ENCODE data around the gene USP6NL. TPM values are rescaled to one million over a fixed set of nuclear protein-coding genes. Genes with fewer than 3 reads are reported as not detected.

Gene USP6NL
- polyA plus RNA-seq, 3 donors = 5.5 to 7.7 (median 6.7) TPM

DNA sequence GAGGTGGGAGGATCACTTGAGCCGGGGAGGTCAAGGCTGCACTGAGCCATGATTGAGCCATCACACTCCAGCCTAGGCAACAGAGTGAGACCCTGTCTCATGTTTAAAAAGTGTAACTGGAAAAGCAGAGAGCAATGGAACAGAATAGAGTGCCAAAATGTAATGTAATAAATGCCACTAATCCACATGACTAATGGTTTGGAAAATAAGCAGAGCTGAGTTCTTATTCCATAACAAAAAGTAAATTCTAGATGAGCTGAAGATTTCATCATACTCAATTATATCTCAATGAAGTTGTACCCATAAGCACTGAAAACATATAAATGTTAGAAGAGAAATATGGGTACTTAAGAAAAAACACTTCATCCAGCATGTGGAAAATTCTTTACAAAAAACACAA is 132.6 kb downstream of the USP6NL start:
- Histone ChIP-seq H3K9ac (ENCODE audit: insufficient read depth, low read length, poor library complexity, severe bottlenecking) (no peak overlapping the region), H3K27me3 (ENCODE audit: control insufficient read depth in 2 of 2, insufficient read depth in 2 of 2, low read length in 2 of 2) (no peaks in the 10 kb centered on the region), H3K36me3 (replicated peaks in 1 of 2; ENCODE audit: control insufficient read depth in 1 of 2, insufficient read depth in 2 of 2, low read length in 2 of 2) (peaks cover 3 to 32% of the 10 kb centered on the region in 2 donors), H3K79me2 (ENCODE audit: insufficient read depth, low read length) (no peaks in the 10 kb centered on the region), H3K4me2 (replicated peaks; ENCODE audit: extremely low read depth, low read length, poor library complexity, severe bottlenecking) (no peak overlapping the region), H4K20me1 (ENCODE audit: insufficient read depth, low read length) (no peaks in the 10 kb centered on the region), H3K27ac (ENCODE audit: low read depth in 1 of 2, low read length in 2 of 2) (no peak overlapping the region), H3K9me3 (replicated peaks in 1 of 2; ENCODE audit: control insufficient read depth in 1 of 2, insufficient read depth in 1 of 2, low read length in 2 of 2) (no peaks in the 10 kb centered on the region), H3K4me3 (replicated peaks in 1 of 3; ENCODE audit: low read depth in 2 of 3, low read length in 3 of 3) (no peak overlapping the region), H2AFZ (ENCODE audit: insufficient read depth, low read depth, low read length, poor library complexity, severe bottlenecking) (no peak overlapping the region), H3K4me1 (ENCODE audit: control insufficient read depth in 1 of 2, insufficient read depth in 2 of 2, low read length in 2 of 2) (peaks cover 6 to 8% of the 10 kb centered on the region in 2 donors)
- TF ChIP-seq, protein P1, sequence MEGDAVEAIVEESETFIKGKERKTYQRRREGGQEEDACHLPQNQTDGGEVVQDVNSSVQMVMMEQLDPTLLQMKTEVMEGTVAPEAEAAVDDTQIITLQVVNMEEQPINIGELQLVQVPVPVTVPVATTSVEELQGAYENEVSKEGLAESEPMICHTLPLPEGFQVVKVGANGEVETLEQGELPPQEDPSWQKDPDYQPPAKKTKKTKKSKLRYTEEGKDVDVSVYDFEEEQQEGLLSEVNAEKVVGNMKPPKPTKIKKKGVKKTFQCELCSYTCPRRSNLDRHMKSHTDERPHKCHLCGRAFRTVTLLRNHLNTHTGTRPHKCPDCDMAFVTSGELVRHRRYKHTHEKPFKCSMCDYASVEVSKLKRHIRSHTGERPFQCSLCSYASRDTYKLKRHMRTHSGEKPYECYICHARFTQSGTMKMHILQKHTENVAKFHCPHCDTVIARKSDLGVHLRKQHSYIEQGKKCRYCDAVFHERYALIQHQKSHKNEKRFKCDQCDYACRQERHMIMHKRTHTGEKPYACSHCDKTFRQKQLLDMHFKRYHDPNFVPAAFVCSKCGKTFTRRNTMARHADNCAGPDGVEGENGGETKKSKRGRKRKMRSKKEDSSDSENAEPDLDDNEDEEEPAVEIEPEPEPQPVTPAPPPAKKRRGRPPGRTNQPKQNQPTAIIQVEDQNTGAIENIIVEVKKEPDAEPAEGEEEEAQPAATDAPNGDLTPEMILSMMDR (IDR thresholded peaks at IDR 0.05) = no peak
- intact Hi-C loops (cut with micrococcal nuclease) = no loop called here
- no peak overlapping the region for H3K4me3 Mint-ChIP-seq
- peaks cover 15% of the 10 kb centered on the region for H3K4me1 Mint-ChIP-seq
- H3K36me3 Mint-ChIP-seq = peaks cover 32 to 34% of the 10 kb centered on the region in 2 donors
- no CpG with 5 or more reads among the region's 1 CpG for WGBS (ENCODE audit: insufficient coverage)
- H3K9me3 Mint-ChIP-seq = no peaks in the 10 kb centered on the region
- peak overlapping the region in 1 of 7 donors; percentile 45 for H3K27ac Mint-ChIP-seq
- no peaks in the 10 kb centered on the region for H3K27me3 Mint-ChIP-seq (ENCODE audit: low read depth in 3 of 3)
- no peak for DNase-seq

DNA sequence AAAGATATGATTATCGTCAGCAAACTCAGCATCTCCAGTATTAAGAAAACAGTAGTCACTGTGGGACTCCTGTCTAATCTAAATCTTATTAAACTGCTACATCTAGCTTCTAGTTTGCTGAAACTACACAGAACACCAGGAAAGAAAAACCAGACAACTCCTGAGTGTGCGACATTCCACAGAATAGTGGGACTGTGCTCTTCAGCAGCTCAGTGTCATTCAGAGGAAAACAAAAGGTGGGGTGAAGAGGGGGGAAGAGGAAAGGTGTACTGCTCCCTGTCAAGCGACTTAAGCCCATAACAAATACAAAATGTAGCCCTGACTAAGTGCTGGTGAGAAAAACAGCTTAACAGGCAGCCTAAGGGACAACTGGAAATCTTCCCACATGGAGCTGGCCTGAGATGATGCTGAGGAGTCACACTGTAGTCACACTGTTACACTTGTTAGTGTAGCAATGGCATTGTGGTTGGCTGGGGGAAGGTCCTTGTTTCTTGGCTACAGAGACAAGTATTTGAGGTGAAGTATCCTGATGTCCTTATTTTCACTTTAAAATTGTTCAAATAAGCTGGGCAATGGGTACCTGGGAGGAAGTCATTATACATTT is 135.5 kb downstream of the USP6NL start:
- H2AFZ ChIP-seq (ENCODE audit: insufficient read depth, low read depth, low read length, poor library complexity, severe bottlenecking) = no peak overlapping the region
- H3K27ac ChIP-seq (ENCODE audit: low read depth in 1 of 2, low read length in 2 of 2) = no peak overlapping the region
- TF ChIP-seq, protein P1 (IDR thresholded peaks at IDR 0.05) = no peak
- no peaks in the 10 kb centered on the region for H4K20me1 ChIP-seq (ENCODE audit: insufficient read depth, low read length)
- H3K9ac ChIP-seq (ENCODE audit: insufficient read depth, low read length, poor library complexity, severe bottlenecking) = no peak overlapping the region
- no peak overlapping the region for H3K4me3 ChIP-seq (replicated peaks in 1 of 3; ENCODE audit: low read depth in 2 of 3, low read length in 3 of 3)
- DNase-seq = no peak
- H3K9me3 ChIP-seq (replicated peaks in 1 of 2; ENCODE audit: control insufficient read depth in 1 of 2, insufficient read depth in 1 of 2, low read length in 2 of 2) = no peaks in the 10 kb centered on the region
- H3K36me3 ChIP-seq (replicated peaks in 1 of 2; ENCODE audit: control insufficient read depth in 1 of 2, insufficient read depth in 2 of 2, low read length in 2 of 2) = peaks cover 3 to 21% of the 10 kb centered on the region in 2 donors
- WGBS (ENCODE audit: insufficient coverage) = no CpG with 5 or more reads among the region's 3 CpGs
- H3K36me3 Mint-ChIP-seq = peaks cover 29 to 36% of the 10 kb centered on the region in 2 donors
- intact Hi-C loops (cut with micrococcal nuclease) = no loop called here
- no peaks in the 10 kb centered on the region for H3K79me2 ChIP-seq (ENCODE audit: insufficient read depth, low read length)
- H3K4me1 Mint-ChIP-seq = peaks cover 6% of the 10 kb centered on the region
- H3K27ac Mint-ChIP-seq = no peak overlapping the region
- H3K4me2 ChIP-seq (replicated peaks; ENCODE audit: extremely low read depth, low read length, poor library complexity, severe bottlenecking) = no peak overlapping the region
- no peaks in the 10 kb centered on the region for H3K27me3 ChIP-seq (ENCODE audit: control insufficient read depth in 2 of 2, insufficient read depth in 2 of 2, low read length in 2 of 2)
- no peaks in the 10 kb centered on the region for H3K27me3 Mint-ChIP-seq (ENCODE audit: low read depth in 3 of 3)
- H3K4me3 Mint-ChIP-seq = no peak overlapping the region
- H3K9me3 Mint-ChIP-seq = no peaks in the 10 kb centered on the region
- H3K4me1 ChIP-seq (ENCODE audit: control insufficient read depth in 1 of 2, insufficient read depth in 2 of 2, low read length in 2 of 2) = no peaks in the 10 kb centered on the region

Data from CD14-positive monocyte (primary cell).